ENCODE results near the gene LETM1.
A peak's percentile ranks its signal among the peaks of the same experiment; 100 is the strongest.

LETM1 gene

DNA sequence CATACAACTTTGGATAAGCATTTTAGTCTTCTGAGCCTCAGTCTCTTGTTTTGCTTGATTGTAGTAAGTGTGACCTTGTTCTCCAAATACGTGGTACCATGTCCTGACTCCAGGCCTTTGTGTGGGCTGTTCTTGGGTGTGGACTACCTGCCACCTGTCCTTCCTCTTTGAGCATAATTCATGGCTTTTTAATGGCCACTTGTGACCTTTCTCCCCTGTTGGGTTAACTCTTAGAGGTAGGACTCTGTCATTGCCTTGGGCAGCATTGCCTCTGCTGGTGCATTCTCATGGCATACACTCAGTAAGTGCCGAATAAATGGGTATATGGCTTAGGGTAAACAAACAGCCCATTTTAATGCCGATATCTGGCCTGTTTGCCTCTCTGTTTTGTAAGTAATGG lies 18.2 kb upstream of the LETM1 start:
- no peak for DNase-seq
- intact Hi-C loops (cut with DNase I): no loop called here

DNA sequence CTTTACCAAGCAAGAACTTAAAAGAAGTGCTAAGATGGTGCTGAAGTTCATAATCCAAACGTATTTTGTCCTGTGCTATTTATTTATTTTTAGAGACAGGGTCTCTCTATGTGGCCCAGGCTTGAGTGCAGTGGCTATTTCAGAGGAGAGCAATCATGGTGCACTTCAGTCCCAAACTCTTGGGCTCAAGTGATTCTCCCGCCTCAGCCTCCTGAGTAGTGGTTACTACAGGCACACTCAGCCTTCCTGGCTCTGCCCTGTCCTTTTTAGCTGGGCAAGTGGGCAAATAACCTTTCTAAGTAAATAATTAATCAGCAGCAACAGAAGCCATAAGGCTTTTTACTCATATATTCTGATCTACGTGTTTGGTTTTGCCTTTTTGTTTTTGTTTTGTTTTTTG lies 17.8 kb upstream of the LETM1 start:
- no peak for DNase-seq
- intact Hi-C loops (cut with DNase I): no loop called here

DNA sequence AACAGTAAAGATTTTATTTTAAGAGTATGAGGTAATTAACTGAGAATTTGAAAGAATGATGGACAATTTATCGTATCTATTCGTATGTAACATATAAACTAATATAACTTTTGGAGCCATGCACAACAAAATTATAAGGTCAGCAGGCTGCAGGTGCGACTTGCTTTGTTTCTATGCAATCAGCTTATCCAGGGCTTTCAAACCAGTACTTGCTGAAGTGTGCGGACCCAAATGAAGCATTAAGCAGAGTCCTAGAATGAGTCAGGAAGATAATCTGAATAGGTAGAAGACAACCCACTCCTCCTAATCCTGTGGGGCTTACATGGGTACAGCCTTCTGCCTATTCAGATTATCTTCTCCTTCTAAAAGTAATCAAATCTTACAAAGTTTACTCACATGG lies 17.3 kb upstream of the LETM1 start:
- no peak for DNase-seq
- intact Hi-C loops (cut with DNase I): no loop called here

DNA sequence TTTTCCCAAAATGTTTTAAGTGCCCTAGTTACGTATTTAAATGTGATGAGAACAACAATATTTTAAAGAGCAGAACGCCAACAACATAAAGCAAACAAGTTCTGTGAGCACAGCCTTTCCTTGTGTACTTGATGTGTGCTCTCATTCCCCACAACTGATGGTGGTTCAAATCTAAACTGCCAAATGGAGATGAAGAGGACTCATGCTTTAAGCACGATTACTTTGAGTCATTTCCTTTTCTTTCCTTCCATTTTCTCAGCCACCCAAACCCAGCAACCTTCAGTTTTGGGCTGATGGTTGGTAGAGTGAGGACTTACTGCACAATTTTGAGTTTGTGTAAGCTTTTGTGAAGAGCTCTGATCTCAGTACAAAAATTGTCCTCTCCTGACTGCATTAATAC lies 16.9 kb upstream of the LETM1 start:
- no peak for DNase-seq
- intact Hi-C loops (cut with DNase I): no loop called here

DNA sequence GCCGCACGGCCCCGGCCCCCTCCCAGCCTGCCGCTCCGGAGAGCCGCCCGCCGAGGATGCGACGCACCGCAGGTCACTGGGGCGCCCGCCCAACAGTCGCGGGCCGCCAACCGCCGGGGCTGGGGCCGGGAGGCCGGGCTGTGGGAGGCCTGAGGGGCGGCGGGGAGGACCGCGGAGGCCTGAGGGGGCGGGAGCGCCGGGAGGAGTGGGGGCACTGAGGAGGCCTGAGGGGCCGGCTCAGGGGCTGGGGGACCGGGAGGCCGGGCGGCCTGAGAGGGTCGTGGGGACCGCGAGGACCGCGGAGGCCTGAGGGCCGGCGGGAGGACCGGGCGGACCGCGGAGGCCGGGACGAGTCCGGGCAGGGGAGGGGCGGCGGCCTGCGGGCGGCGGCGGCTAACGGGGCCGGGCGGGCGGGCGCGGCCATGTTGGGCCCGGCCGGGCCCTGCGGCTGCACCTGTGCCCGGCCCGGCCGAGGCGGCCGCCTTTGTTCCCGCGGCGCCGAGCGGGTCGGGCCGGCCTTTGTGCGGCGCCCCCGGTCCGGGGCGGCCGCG lies 15.6 kb upstream of the LETM1 start:
- DNase-seq: peak in 8 of 42 donors; percentile 15 to 31 (median 24)
- intact Hi-C loops (cut with DNase I): loop anchor here (1.0 kb wide), 1 partner anchor 15 kb away; the partner anchor contains the start of gene LETM1

DNA sequence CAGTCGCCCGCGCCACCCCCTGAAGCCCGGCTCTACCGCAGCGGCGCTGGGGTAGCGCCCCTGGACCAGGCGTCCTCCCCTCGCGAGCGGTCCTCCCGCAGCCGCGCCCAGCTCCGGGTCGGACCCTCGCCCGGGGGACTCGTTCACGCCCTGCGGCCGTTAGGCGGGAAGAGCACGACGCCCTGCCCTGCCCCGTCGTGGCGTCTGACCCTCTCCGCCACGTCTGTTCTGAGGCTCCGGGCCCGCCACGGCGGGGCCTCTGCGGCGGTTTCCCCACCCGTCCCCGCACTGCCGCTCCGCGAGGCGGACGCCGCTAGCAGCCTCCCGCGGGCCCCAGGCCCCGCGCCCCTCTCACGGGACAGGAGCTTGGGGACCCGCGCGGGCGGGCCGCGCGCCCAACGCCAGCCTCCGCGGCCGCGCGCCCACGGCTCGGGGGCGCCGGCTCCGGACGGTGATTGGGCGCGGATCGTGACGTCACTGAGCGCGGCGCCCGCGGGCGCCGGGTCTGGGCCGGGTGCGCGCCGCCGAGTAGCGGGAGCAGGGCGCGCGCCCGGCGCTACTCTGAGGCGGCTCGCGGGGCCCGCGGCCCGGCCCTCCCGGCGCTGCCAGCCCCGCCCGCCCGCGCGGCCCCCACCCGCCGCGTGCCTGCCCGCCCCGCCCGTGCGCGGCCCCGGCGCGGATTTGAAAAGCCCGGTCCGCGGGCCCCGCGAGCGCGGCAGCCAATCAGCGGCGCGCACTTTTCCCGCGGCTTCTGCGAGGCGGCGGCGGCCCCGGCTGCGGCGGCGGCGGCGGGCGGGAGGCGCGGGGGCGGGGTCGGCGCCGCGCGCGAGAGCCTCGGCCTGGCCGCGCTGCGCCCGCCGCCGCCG lies 14.9 kb upstream of the LETM1 start, which contains the start of gene NSD2:
TSS of gene NSD2 (plus strand) at position 816 of the 866 bp plus-strand sequence. CDS start 29,262 bp downstream, outside the sequence.
- peak; percentile 50 to 94 (median 89) for DNase-seq
- intact Hi-C loops (cut with DNase I): loop anchor here (1.0 kb wide), 1 partner anchor 15 kb away; the partner anchor contains the start of gene LETM1

- DNase-seq: peak; percentile 20 to 83 (median 66)
- intact Hi-C loops (cut with DNase I): no loop called here
Measured at GRCh38 chr4:1870328-1870577, 14.3 kb upstream of the LETM1 start.

DNA sequence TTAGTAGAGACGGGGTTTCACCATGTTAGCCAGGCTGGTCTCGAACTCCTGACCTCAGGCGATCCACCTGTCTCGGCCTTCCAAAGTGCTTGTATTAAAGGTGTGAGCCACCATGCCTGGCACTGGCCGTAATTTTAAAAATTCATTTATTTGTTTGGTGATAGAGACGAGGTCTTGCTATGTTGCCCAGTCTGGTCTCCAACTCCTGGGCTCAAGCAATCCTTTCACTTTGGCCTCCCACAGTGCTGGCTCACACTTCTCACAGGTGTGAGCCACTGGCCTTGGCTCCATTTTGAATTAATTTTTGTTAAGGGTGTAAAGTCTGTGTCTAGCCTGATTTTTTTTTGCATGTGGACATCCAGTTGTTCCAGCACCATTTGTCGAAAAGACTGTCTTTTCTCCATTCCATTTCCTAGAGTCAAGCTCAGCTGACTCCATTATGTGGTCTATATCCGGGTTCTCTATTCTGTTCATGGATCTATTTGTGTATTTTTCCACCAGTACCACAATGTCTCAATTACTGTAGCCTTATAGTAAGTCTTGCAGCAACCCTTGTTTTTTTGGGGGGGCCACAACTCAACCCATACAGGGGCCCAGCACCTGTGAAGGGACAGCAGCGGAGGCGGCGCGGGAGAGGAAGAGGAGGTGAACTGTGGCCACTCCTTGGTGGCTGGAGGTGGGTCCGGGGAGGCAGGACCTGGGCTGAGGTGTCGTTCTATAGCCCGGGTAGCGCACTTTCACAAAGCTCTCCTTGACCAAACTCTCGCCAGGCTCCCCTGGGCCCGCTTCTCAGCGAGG lies 13.8 kb upstream of the LETM1 start:
- intact Hi-C loops (cut with DNase I): no loop called here
- peak in 6 of 42 donors; percentile 1 to 36 (median 12) for DNase-seq

DNA sequence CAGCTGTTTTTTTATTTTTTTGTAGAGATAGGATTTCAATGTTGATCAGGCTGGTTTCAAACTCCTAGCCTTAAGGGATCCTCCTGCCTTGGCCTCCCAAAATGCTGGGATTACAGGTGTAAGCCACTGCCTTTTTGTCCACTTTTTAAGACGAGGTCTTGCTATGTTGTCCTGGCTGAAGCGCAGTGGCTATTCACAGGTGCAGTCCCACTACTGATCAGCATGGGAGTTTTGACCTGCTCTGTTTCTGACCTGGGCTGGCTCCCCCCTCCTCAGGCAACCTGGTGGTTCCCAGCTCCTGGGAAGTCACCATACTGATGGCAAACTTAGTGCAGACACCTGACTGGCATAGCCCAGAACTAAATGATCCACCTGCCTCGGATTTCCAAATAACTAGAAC lies 13.0 kb upstream of the LETM1 start:
- intact Hi-C loops (cut with DNase I): no loop called here
- DNase-seq: no peak

DNA sequence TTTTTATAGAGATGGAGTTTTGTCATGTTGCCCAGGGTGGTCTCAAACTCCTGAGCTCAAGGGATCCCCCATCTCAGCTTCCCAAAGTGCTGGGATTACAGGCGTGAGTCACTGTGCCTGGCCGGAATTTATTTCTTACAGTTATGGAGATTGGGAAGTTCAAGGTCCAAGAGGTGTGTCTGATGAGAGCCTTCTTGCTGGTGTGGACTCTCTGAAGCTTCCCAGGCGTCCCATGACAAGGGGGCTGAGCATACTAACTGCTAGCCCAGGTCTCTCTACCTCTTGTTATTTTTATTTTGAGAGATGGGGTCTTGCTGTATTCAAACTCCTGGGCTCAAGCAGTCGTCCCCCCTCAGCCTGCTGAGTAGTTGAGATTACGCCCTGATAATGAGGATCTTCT lies 12.3 kb upstream of the LETM1 start:
- intact Hi-C loops (cut with DNase I): no loop called here
- no peak for DNase-seq

DNA sequence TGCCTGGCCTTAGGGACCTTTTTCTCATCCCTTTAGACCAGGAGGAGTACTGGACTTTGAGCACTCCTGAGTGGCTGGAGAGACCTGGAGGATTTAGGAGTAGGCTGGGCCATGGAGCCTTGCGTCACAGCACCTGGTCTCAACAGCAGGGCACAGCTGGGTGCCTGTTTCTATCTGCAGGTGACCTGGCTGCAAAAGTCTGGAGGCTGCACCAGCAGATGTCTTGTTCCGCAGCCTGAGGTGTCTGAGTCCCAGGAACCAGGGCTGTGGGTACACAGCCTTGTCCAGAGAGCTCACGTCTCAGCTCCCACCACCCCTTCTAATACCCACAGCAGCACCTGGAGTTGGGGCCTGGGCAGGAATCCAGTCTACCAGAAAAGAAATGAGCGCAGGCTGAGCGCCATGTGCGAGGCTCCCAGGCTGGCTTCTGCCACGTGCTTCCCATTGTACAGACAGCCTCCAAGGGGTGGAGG lies 10.3 kb upstream of the LETM1 start:
- DNase-seq: no peak
- intact Hi-C loops (cut with DNase I): no loop called here

GRCh38 chr4:1864076-1865008 lies 8.4 kb upstream of the LETM1 start:
- intact Hi-C loops (cut with DNase I): no loop called here
- DNase-seq: no peak

DNA sequence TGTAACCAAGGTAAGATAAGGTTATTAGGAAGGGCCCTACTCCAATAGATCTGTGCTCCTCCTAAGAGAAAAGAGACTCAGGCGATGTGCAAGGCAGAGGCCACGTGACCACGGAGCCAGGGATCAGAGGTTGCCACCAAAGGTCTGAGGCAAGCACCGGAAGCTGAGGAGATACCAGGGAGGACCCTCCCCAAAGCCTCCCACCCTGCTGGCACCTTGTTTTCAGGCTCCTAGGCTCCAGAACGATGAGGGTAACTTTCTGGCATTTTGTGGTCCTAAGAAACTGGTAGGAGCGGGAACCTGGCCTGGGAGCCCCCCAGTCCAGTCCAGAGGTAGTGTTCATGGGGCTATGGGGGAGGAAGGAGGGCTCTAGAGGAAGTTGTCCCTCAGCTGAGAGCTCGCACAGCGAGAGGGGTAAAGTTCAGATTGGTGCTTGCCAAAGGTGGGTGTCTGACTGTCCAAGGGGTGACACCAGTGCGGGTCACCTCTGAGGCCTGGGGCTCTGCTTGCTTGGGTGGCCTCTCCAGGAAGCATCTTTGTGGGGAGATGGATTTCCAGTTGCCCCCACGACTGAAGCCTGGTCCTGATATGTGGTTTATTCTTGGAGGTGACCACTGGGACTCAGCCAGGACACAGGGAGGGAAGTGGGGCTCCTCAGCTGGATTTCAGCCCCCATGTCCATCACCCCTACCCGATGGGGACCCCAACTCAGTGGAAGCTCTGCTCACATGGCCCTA lies 7.5 kb upstream of the LETM1 start:
- DNase-seq: no peak
- intact Hi-C loops (cut with DNase I): no loop called here

DNA sequence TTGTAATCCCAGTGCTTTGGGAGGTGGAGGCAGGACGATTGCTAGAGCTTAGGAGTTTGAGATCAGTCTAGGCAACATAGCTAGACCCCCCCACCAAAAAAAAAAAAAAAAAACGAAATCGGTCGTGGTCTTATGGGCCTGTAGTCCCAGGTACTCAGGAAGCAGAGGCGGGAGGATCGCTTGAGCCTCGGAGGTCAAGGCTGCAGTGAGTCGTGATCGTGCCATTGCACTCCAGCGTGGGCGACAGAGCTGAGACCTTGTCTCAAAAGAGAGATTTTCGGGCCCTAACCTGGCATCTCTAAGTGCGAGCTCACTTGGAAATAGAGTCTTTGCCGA lies 7.0 kb upstream of the LETM1 start:
- no peak for DNase-seq
- intact Hi-C loops (cut with DNase I): no loop called here

DNA sequence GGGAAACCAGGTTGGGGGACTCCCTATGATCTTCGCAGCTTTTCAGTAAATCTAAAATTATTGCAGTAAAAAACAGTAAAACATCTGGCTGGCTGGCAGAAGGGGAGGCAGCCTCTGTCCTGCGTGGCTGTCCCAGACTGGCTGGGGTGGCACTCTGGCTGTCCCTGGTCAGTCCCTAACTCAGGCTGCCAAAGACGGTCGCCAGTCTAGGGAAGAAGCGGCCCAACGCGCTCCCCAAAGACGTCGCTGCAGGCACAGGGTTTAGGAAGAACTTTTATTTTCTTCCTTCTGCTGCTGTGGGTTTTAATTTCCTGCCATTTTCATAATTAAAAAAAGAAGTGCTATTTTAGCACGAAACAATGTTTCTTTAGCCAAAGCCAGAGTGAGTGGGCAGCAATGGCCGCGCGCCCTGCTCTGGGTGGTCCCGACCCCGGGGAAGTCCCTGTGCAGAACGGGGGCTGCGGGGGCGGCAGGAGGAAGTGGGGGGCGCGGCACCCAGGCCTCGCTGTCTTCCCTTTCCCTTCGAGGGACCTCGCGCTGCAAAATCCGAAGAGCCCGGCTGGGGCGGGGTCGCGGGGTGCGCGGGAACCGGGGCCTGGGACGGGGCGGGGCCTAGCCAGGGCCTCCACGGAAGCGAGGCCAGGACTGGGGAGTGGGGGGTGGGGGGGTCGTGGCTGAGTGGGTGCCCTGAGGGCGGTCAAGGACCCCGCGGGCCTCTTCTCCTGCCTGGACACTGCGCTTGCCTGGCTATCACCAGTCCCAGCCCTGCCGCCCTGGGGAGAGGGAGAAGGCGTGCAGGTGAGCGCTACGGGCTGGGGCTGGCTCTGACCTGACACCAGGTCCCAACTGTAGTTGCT lies 6.3 kb upstream of the LETM1 start:
- no peak for DNase-seq
- intact Hi-C loops (cut with DNase I): no loop called here

DNA sequence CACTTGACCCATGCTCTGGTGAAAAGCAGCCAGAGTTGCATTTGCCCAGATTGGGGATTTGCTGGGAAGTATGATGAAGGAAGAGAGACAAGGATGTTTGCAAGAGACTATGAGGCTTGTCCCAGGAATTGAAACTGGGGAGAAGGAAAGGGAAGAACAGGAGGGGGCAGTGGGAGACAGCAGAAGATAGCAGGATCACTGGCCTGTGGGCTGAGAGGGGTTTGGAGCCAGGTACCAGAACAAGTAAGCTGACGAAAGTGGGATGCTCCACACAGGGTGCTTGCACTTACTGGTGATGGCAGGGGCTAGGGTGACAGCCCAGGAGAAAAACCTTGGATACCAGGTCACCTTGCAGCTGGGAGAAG lies 3.4 kb upstream of the LETM1 start:
- intact Hi-C loops (cut with DNase I): no loop called here
- DNase-seq: no peak

GRCh38 chr4:1857931-1858330 lies 2.0 kb upstream of the LETM1 start:
- intact Hi-C loops (cut with DNase I): no loop called here
- DNase-seq: no peak
